Measurements from ENCODE around the gene DHRS9. TPM values are rescaled to one million over a fixed set of nuclear protein-coding genes. Genes with fewer than 3 reads are reported as not detected.
A peak's percentile ranks its signal among the peaks of the same experiment; 100 is the strongest.

DHRS9 gene
- total and polyA plus RNA-seq, 9 of the 15 experiments (the other 6 are each of a cell fraction or from before 2014, with no cell fraction given): 0.27 to 1.7 (median 0.69) TPM

- peak in 1 of 2 experiments; percentile 64; a peak in 1 of 3 replicates for TF ChIP-seq CBX3 (IDR thresholded peaks at IDR 0.05; ENCODE audit: borderline replicate concordance in 1 of 2, low read length in 2 of 2)
- no peak for TF ChIP-seq U2AF2 (optimal IDR thresholded peaks at IDR 0.05; ENCODE audit: low read depth, low read length)
- peak; percentile 28; the same call in 1 of the 2 replicates for TF ChIP-seq CREB1 (IDR thresholded peaks at IDR 0.05)
- no peak; the same call in 1 of the 2 replicates for TF ChIP-seq CREB1 (CRISPR knock-in tag; IDR thresholded peaks at IDR 0.05)
- peak; percentile 47; the same call in 1 of the 2 replicates for TF ChIP-seq DMBX1 (CRISPR knock-in tag; IDR thresholded peaks at IDR 0.05; ENCODE audit: borderline replicate concordance)
- TF ChIP-seq EP400 (IDR thresholded peaks at IDR 0.05): peak; percentile 62
- peak; percentile 70; the same call in 1 of the 2 replicates for TF ChIP-seq KLF16 (IDR thresholded peaks at IDR 0.05)
- no peak for TF ChIP-seq ATF1 (CRISPR knock-in tag; IDR thresholded peaks at IDR 0.05)
- peak; percentile 56 for TF ChIP-seq ATF1 (tag; IDR thresholded peaks at IDR 0.05)
- TF ChIP-seq, protein P1, sequence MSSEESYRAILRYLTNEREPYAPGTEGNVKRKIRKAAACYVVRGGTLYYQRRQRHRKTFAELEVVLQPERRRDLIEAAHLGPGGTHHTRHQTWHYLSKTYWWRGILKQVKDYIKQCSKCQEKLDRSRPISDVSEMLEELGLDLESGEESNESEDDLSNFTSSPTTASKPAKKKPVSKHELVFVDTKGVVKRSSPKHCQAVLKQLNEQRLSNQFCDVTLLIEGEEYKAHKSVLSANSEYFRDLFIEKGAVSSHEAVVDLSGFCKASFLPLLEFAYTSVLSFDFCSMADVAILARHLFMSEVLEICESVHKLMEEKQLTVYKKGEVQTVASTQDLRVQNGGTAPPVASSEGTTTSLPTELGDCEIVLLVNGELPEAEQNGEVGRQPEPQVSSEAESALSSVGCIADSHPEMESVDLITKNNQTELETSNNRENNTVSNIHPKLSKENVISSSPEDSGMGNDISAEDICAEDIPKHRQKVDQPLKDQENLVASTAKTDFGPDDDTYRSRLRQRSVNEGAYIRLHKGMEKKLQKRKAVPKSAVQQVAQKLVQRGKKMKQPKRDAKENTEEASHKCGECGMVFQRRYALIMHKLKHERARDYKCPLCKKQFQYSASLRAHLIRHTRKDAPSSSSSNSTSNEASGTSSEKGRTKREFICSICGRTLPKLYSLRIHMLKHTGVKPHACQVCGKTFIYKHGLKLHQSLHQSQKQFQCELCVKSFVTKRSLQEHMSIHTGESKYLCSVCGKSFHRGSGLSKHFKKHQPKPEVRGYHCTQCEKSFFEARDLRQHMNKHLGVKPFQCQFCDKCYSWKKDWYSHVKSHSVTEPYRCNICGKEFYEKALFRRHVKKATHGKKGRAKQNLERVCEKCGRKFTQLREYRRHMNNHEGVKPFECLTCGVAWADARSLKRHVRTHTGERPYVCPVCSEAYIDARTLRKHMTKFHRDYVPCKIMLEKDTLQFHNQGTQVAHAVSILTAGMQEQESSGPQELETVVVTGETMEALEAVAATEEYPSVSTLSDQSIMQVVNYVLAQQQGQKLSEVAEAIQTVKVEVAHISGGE (CRISPR knock-in tag; IDR thresholded peaks at IDR 0.05): peak in 1 of 3 experiments; percentile 31; a peak in 1 of 6 replicates
- TF ChIP-seq NBN (IDR thresholded peaks at IDR 0.05; ENCODE audit: low read depth): peak; percentile 38
- TF ChIP-seq, protein P2, sequence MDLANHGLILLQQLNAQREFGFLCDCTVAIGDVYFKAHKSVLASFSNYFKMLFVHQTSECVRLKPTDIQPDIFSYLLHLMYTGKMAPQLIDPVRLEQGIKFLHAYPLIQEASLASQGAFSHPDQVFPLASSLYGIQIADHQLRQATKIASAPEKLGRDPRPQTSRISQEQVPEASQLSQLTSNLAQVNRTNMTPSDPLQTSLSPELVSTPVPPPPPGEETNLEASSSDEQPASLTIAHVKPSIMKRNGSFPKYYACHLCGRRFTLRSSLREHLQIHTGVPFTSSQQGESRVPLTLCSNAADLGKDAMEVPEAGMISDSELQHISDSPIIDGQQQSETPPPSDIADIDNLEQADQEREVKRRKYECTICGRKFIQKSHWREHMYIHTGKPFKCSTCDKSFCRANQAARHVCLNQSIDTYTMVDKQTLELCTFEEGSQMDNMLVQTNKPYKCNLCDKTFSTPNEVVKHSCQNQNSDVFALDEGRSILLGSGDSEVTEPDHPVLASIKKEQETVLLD (IDR thresholded peaks at IDR 0.05): peak; percentile 63; the same call in 1 of the 2 replicates
- TF ChIP-seq MTA3 (IDR thresholded peaks at IDR 0.05; ENCODE audit: borderline replicate concordance): peak; percentile 81
- peak; percentile 16 to 69; a peak in 3 of 4 replicates for TF ChIP-seq TRIM24 (IDR thresholded peaks at IDR 0.05)
- TF ChIP-seq SMARCC2 (IDR thresholded peaks at IDR 0.05; ENCODE audit: low read depth): peak; percentile 83
- TF ChIP-seq ZNF316 (IDR thresholded peaks at IDR 0.05): peak; percentile 95
- TF ChIP-seq NFE2 (IDR thresholded peaks at IDR 0.05; ENCODE audit: low read depth): peak; percentile 97
- TF ChIP-seq MNT (conservative IDR thresholded peaks at IDR 0.05): peak; percentile 31 to 59; a peak in 3 of 4 replicates
- TF ChIP-seq ZNF586 (CRISPR knock-in tag; conservative IDR thresholded peaks at IDR 0.05): no peak
- TF ChIP-seq SMAD4 (CRISPR knock-in tag; conservative IDR thresholded peaks at IDR 0.05): peak; percentile 77
- TF ChIP-seq E2F1 (CRISPR knock-in tag; IDR thresholded peaks at IDR 0.05): no peak
- TF ChIP-seq CREM (IDR thresholded peaks at IDR 0.05; ENCODE audit: low read depth): peak; percentile 72
- no peak for TF ChIP-seq NR3C1 (CRISPR knock-in tag; IDR thresholded peaks at IDR 0.05)
Measured at GRCh38 chr2:169129703-169130243, 60.4 kb downstream of the DHRS9 start (continued).
